ACHN (cell line): Measurements from ENCODE around the gene PRR35.

Experiments used
- DNase-seq: peaks from one replicate; pipeline ENCODE4 v3.0.0-alpha.2; 2015
- in situ Hi-C: cut with HindIII; loops from 2 replicates; pipeline ENCODE4 v1.10.0; 2017; ENCODE audit warnings: low sequenced_read_pairs, low pct_ligation_motif_present, low pct_unique_long_range_greater_than_20kb

PRR35 gene

GRCh38 chr16:526181-527014 is 33.8 kb upstream of the PRR35 start:
- DNase-seq, result peak; percentile 53
- in situ Hi-C loops, result no loop called here

GRCh38 chr16:527015-527903 is 32.9 kb upstream of the PRR35 start, which contains the start of gene CAPN15:
Gene CAPN15 (plus strand): TSS chr16:527712. CDS start chr16:546839, 19,127 bp downstream.
- in situ Hi-C loops, result no loop called here
- DNase-seq, result peak; percentile 90

DNA sequence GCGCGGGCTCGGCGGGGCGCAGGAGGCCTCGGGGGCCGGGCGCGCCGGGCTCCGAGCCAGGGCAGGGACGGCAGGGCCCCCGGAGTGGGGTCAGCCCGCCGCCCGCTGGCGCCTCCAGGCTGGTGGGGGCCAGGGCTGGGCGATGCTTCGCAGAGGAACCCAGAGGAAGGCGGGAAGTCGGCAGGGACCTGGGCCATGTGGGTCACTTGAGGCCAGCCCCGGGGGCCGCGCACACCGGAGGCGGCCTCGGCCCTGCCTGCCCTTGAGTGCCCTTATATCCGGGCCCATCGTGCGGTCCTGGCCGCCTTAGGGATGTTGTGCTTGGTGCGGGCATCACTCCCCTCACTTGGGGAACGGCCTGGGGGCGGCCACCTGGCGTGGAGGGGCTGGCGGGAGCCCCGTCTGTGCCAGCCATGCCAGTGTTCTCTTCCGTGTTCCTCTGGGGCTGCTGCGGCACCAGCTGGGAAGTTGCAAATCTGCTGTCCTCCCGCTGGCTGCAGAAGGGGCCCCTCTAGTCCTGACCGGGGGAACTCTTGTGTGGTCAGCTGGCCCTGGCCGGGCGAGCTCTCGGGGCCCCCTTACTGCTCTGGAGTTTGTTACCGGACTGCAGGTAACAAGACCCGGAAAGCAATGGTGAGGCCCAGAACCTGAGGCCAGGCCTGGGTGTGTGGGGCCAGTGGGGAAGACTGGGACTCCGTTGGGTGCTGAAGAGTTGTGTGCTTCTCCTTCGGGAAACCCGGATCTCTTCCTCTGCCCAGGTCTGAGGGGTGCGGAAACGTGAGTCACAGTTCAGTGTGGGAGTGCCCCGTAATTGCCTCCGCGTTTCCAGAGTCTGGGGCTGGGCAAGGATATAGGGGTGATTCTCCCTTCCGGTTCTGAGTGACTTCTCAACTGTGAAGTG is 31.8 kb upstream of the PRR35 start:
- in situ Hi-C loops, result no loop called here
- peak; percentile 77 for DNase-seq

- no peak for DNase-seq
- in situ Hi-C loops, result no loop called here
Observed at GRCh38 chr16:529012-529575, 31.1 kb upstream of the PRR35 start.

DNA sequence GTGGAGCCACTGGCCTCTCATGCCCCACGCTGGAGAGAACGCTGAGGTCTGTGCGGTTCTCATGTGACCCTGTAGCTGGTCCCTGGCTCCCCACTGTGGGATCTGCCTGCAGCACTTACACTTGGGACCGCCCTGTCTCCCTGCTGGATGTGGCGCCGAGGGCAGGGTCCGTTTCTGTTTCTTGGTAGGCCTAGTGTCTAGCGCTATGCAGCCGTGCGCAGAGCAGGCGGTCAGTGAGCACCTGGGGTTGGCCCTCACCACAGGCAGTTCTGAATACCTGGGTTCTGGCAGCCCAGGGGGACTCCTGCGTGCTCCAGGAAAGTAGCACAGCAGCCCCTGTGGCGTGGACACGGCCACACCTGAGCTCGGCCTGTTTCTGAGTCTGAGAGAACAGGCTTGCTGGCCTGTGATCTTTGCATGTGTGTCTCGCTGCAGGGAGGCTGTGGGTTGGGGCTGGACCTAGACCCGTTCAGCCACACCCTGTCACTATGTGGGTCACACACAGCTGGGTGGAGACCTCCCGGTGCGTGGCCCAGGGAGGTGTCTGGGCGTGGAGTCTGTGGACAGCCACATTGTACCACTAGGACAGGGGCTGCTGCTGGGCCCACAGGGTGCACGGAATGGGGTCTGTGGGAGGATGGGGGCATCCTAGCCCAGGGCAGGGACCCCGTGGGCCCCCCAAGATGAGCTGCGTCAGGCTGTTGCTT is 29.9 kb upstream of the PRR35 start:
- in situ Hi-C loops, result no loop called here
- DNase-seq, result no peak

GRCh38 chr16:531494-532125 is 28.6 kb upstream of the PRR35 start:
- DNase-seq, result no peak
- in situ Hi-C loops, result no loop called here

GRCh38 chr16:533391-534123 is 26.6 kb upstream of the PRR35 start:
- in situ Hi-C loops, result no loop called here
- no peak for DNase-seq

DNA sequence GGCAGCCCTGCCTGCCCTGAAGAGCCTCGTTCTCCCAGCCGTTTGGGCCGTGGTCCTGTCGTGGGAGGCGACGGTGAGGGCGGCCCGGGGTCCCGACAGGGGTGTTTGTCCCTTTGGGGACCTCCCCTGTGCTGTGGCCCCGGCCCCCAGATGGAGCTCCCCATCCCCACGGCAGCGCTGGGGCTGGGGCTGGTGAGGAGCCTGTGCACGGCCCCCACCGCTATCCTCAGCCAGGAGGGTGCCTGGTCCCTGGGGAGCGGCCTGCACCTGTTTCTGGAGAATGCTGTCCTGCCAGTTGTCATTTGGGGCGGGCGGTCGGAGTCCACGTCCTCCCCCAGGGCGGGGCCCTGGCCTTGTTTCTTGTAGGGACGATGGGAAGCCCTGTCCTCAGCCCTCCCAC is 26.1 kb upstream of the PRR35 start:
- in situ Hi-C loops, result no loop called here
- DNase-seq, result no peak

DNA sequence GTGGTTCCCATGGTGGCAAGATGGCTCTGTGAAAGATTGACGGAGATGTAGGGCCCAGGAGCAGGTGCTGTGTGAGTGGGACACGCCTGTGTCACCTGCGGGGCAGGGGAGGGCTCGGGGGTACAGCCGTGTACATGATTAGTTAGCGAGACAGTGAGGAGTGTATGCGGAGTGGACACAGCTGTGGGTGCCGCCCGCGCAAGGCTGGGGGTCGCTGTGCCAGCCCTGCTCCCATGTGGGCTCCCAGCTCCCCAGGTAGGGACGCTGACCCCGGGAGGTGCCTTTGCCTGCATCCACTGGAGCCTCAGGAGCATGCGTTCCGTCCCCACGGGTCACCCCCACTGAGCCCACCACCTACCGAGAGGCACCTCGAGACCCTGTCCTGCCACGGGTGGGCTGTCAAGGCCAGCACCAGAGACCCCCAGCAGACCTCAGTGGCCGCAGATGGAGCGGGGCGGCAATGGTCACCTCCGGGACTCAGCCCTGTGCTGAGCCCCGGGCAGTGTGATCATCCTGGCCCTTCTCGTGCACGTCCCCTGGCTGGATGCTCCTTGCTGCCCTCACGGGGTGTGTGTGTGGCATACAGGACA is 25.2 kb upstream of the PRR35 start:
- no peak for DNase-seq
- in situ Hi-C loops, result no loop called here

DNA sequence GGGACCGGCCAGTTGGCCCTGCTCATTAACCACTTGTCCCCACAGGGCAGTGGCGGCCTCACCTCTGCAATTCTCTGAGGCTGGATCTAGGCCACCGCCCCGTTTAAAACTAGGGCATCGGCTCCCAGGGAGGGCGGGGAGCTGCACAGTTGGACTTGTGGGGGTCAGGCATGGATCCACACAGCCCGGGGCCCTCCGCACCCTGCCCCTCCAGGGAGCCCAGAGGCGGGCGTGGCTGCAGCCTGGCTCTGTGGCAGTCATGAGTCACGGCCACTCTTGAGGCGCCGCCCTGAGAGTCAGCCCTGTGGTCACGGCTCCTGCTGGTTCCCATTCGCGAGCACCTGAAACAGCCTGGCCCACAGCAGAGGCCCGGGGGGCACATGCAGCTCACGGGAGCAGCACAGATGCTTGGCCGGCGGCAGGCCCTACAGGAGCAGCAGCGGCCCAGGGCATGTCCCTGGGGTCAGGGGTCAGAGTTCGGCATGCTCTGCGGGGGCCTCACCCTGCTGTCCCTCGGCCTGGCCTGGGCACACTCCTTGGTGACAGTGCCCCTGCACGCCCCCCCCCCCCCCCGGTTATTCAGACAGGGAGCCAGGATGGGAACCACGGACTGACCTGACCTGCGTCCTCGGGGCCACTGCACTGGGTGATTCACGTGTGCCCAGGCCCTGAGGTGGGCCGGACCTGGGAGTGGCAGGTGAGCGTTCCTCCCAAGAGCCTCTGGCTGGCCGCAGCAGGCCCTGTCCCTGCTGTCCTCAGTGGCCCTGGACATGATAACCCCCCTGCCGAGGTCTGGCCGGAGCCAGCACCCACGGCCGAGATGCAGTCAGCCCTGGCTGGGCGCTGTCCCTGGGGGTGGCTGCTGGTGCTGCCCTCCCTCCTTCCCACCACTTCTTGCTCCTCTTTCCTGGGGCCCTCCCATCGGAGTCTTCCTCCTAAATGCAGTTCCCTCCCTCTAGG is 24.5 kb upstream of the PRR35 start:
- DNase-seq, result peak; percentile 84
- in situ Hi-C loops, result no loop called here

DNA sequence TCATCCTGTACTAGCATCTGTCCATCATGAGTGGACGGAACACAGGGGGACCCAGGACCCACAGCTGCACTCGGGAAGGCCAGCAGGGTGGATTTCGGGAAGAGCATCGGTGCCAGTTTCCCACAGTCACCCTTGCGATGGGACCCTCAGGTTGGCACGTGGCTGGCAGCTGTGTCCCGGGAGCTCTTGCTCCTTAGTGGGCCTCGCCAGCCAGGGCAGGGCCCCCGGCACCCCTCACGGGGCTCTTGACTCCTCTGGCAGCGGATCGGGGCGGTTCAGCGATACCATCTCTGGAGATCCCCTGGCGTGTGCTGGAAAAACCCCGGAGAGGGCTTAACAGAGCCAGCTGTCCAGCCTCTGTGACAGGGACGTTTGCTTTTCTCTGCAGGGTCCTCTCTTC is 23.4 kb upstream of the PRR35 start:
- DNase-seq, result no peak
- in situ Hi-C loops, result no loop called here

DNA sequence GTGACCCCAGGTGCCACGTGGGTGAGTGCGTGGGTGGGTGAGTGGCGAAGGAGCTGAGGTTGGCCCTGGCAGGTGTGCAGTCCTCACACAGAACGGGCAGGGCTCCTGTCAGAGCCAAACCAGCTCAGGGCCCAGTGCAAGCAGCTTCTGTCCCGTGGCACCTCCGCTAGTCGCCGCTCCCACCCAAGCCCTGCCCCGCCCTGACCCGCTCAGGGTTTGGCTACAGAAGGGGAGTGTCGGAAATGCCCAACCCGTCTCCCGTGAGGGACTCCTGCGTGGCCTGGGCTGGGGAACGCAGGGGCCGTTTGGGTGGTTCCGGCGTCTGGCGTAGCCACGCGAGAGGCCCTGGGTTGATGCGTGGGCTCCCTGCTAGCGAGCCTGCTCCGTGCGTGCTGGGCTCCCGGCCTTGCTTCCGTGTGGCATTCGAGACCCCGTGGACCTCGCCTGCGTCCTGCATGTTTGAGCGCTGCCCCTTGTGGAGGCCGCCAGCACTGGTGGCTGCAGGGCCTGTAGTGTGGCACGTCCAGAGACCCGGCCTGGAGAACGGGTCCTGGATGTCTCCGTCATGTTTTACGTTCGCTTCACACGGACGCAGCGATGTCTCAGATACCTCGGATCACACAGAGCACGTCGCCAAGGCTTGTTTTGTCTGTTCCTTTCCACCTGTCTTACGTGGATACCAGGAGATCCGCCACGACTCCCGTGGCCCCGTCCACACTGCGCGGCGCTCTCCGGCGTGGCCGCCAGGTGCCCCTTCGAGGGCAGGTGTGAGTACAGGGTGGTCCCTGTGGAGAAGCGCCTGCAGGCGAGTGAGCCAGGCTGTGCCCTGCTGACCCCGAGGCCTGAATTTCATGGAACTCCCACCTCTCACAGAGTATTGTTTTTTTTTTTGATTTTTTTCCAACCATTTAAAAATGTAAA is 22.5 kb upstream of the PRR35 start:
- no peak for DNase-seq
- in situ Hi-C loops, result no loop called here

GRCh38 chr16:539901-540530 is 20.2 kb upstream of the PRR35 start:
- DNase-seq, result no peak
- in situ Hi-C loops, result no loop called here
